Left ventricle myocardium inferior (tissue), 1 donor: ENCODE results near the gene MAPK8. TPM values are rescaled to one million over a fixed set of nuclear protein-coding genes. Genes with fewer than 3 reads are reported as not detected.

Experiments used
- DNase-seq: peaks from one replicate; pipeline ENCODE4 v3.0.0-alpha.2; 2020
- H3K27ac ChIP-seq: fragments of 200-600 bp; replicated peaks from 2 replicates; pipeline ENCODE4 v1.8.0; 2021
- H3K27me3 ChIP-seq: fragments of 200-600 bp; 2 replicates; pipeline ENCODE4 v1.8.0; 2021; ENCODE audit warnings: low read depth
- H3K36me3 ChIP-seq: fragments of 200-600 bp; 2 replicates; pipeline ENCODE4 v1.8.0; 2021
- H3K4me1 ChIP-seq: fragments of 200-600 bp; 2 replicates; pipeline ENCODE4 v1.8.0; 2021
- H3K4me3 ChIP-seq: fragments of 200-600 bp; 2 replicates; pipeline ENCODE4 v1.8.0; 2021; ENCODE audit warnings: mild to moderate bottlenecking, moderate library complexity
- H3K9me3 ChIP-seq: fragments of 200-600 bp; replicated peaks from 2 replicates; pipeline ENCODE4 v1.8.0; 2021
- intact Hi-C: fragments of 100-400 bp; cut with micrococcal nuclease; formaldehyde crosslinking; loops from one replicate; pipeline ENCODE4 v1.11.0; 2022
- total RNA-seq: library from RNA; stranded (reverse); fragmentation: NEBNext Ultra II Directional; extraction: Animal tissue kit (Norgen Biotek cat#: 25700); gene quantifications from one replicate; pipeline ENCODE4 v1.2.1, GENCODE V29; 2021
- TF ChIP-seq, protein P1 (sequence below): fragments of 200-600 bp; IDR thresholded peaks from 2 replicates; pipeline ENCODE4 v1.8.0; 2021; ENCODE audit warnings: antibody characterized with exemption, mild to moderate bottlenecking, borderline replicate concordance
- donor health status: DM: no; HTN: yes; CAD: no; lungs with severe emphysema.

The MAPK8 gene
- total RNA-seq, 1 donor from 2014 or later = 32.7 TPM

GRCh38 chr10:48330269-48330668, 23.8 kb downstream of the MAPK8 start:
- intact Hi-C loops = no loop called here
- Histone ChIP-seq H3K4me3 (no peak overlapping the region), H3K27me3 (no peaks in the 10 kb centered on the region), H3K27ac (no peak overlapping the region), H3K36me3 (no peaks in the 10 kb centered on the region), H3K9me3 (no peaks in the 10 kb centered on the region), H3K4me1 (peaks cover 45% of the 10 kb centered on the region)
- DNase-seq = no peak
- TF ChIP-seq, protein P1, sequence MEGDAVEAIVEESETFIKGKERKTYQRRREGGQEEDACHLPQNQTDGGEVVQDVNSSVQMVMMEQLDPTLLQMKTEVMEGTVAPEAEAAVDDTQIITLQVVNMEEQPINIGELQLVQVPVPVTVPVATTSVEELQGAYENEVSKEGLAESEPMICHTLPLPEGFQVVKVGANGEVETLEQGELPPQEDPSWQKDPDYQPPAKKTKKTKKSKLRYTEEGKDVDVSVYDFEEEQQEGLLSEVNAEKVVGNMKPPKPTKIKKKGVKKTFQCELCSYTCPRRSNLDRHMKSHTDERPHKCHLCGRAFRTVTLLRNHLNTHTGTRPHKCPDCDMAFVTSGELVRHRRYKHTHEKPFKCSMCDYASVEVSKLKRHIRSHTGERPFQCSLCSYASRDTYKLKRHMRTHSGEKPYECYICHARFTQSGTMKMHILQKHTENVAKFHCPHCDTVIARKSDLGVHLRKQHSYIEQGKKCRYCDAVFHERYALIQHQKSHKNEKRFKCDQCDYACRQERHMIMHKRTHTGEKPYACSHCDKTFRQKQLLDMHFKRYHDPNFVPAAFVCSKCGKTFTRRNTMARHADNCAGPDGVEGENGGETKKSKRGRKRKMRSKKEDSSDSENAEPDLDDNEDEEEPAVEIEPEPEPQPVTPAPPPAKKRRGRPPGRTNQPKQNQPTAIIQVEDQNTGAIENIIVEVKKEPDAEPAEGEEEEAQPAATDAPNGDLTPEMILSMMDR = no peak

- intact Hi-C loops = no loop called here
- no peak overlapping the region for H3K4me3 ChIP-seq
- TF ChIP-seq, protein P1 = no peak
- H3K36me3 ChIP-seq = no peaks in the 10 kb centered on the region
- no peaks in the 10 kb centered on the region for H3K9me3 ChIP-seq
- peaks cover 45% of the 10 kb centered on the region for H3K4me1 ChIP-seq
- no peak for DNase-seq
- no peak overlapping the region for H3K27ac ChIP-seq
- no peaks in the 10 kb centered on the region for H3K27me3 ChIP-seq
Observed at GRCh38 chr10:48331436-48331835, 25.0 kb downstream of the MAPK8 start.

DNA sequence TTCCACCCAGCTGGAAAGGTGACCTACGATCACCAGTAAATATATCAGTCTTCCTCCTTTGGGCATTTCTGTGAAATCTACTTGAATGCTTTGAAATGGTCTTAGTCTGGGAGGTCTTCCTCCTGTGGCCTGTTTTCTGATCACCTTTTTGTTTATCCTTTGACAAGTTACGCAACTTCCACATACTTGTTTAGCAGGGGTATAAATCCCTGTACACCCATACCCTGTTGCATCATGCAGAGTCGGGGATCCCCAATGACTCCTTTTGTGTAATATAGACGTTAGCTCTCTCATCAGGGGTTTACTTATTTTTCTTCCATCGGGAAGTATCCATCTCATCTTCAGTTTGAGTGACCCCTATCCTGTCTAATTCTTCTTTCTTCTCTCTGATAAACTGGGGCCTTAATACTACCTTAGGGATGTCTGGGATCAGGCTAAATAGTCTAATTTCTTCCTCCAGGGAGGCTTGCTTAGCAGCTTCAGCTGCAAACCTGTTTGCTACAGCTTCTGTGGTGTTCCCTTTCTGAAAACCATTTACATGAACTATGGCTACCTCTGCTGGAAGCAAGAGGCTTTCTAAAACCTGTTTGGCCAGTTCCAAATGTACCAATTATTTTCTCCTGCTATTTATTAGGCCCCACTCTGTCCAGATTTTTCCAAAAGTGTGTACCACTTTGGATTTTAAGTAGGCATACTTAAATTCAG, 25.8 kb downstream of the MAPK8 start:
- Histone ChIP-seq H3K27me3 (no peaks in the 10 kb centered on the region), H3K36me3 (no peaks in the 10 kb centered on the region), H3K4me1 (peaks cover 45% of the 10 kb centered on the region), H3K27ac (no peak overlapping the region), H3K4me3 (no peak overlapping the region), H3K9me3 (no peaks in the 10 kb centered on the region)
- no peak for DNase-seq
- TF ChIP-seq, protein P1 = no peak
- intact Hi-C loops = no loop called here

GRCh38 chr10:48332871-48333216, 26.4 kb downstream of the MAPK8 start:
- Histone ChIP-seq H3K4me3 (no peak overlapping the region), H3K36me3 (no peaks in the 10 kb centered on the region), H3K4me1 (peaks cover 45% of the 10 kb centered on the region), H3K27ac (no peak overlapping the region), H3K9me3 (no peaks in the 10 kb centered on the region), H3K27me3 (no peaks in the 10 kb centered on the region)
- intact Hi-C loops = no loop called here
- DNase-seq = no peak
- TF ChIP-seq, protein P1 = no peak

- H3K36me3 ChIP-seq = no peaks in the 10 kb centered on the region
- no peaks in the 10 kb centered on the region for H3K9me3 ChIP-seq
- H3K4me1 ChIP-seq = peaks cover 45% of the 10 kb centered on the region
- intact Hi-C loops = no loop called here
- H3K27ac ChIP-seq = peak overlapping the region; percentile 50
- TF ChIP-seq, protein P1 = no peak
- no peak overlapping the region for H3K4me3 ChIP-seq
- no peaks in the 10 kb centered on the region for H3K27me3 ChIP-seq
- peak; percentile 50 for DNase-seq
Observed at GRCh38 chr10:48333856-48334255, 27.4 kb downstream of the MAPK8 start.
